Stimulated activated naive B cell treated with anti-CD40 and anti-IgM and Interleukin-4, amounts not matched to agents 10 μg/mL and 1 μg/mL and 100 μg/mL, for 72 hours (primary cell): ENCODE results near the gene TRANK1.

Experiments used
- ATAC-seq, 2 donors: fragments of 150-1000 bp; cut with Tn5 transposase; replicated peaks; 2 replicates each; pipeline ENCODE4 v1.10.0; 2021; ENCODE audit warnings: moderate library complexity in 1 of 2
- DNase-seq: peaks from one replicate; pipeline ENCODE4 v3.0.0; 2021
- H3K27ac Mint-ChIP-seq: one replicate; pipeline ENCODE4 v1.8.0; 2022; ENCODE audit warnings: mild to moderate bottlenecking, mixed read lengths
- H3K27me3 Mint-ChIP-seq, 2 donors: one replicate each; pipeline ENCODE4 v1.8.0; 2022; ENCODE audit warnings: mixed read lengths in 2 of 2
- H3K36me3 Mint-ChIP-seq, 2 donors: one replicate each; pipeline ENCODE4 v1.8.0; 2022; ENCODE audit warnings: mixed read lengths in 2 of 2, mild to moderate bottlenecking in 1 of 2
- H3K4me1 Mint-ChIP-seq, 2 donors: one replicate each; pipeline ENCODE4 v1.8.0; 2022; ENCODE audit warnings: mixed read lengths in 2 of 2, mild to moderate bottlenecking in 1 of 2
- H3K4me3 Mint-ChIP-seq, 2 donors: one replicate each; pipeline ENCODE4 v1.8.0; 2022; ENCODE audit warnings: mild to moderate bottlenecking in 2 of 2, mixed read lengths in 2 of 2, moderate library complexity in 1 of 2
- H3K9me3 Mint-ChIP-seq, 2 donors: one replicate each; pipeline ENCODE4 v1.8.0; 2022; ENCODE audit warnings: mixed read lengths in 2 of 2, mild to moderate bottlenecking in 1 of 2

Gene TRANK1

DNA sequence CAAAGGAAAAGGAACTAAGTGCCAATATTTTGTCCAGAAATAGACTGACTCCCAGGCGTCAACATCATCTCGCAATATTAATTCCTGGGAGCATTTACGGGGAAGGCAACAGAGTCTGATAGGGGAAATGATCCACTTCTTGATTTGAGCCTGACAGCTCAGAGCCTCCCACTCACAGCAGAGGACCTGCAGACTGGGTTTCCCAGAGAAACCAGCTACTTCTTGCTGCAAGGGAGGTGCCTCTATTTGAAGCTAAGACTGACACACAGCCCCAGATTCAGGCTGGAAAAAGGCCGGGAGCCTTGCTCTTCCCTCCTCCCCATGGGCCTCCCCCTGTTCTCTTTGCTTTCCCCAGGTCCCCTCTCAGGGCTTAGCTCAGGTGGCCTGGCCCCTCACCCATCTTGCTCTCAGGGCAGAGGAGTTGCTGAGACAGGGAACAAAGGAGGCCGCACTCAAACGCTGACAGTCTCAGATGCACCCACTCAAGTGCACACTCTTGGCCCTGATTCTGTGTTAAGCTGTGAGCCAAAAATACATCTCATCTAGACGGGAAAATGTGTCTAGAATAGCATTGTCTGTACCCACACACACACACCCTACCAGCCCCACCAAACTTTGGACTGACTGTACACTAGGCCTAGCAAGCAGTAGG, 130.7 kb downstream of the TRANK1 start:
- no peak for ATAC-seq
- no peak for DNase-seq
- Mint-ChIP-seq H3K36me3 (no peaks in the 10 kb centered on the region), H3K27ac (no peak overlapping the region), H3K9me3 (no peaks in the 10 kb centered on the region), H3K4me1 (peaks cover 0 to 2% of the 10 kb centered on the region in 2 donors), H3K4me3 (no peak overlapping the region), H3K27me3 (no peaks in the 10 kb centered on the region)

DNA sequence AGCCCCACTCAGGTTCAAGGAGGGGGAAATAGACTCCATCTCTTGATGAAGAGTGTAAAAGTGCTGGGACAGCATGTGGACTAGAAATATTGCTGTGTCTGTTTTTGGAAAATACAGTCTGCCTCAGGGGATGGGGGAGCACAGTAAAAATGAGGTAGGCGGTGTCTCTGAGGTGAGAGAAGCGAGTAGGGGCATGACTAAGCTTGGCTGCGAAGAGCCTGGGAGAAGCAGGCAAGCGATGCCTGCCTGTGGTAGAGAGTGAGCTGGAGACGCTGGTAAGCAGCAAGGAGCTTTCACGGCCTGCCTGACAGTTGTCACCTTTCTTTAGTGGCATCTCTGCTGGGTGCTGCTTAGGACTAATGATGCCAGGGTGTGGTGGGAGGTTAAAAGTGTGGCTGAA, 131.5 kb downstream of the TRANK1 start:
- H3K36me3 Mint-ChIP-seq: no peaks in the 10 kb centered on the region
- no peak overlapping the region for H3K4me3 Mint-ChIP-seq
- no peaks in the 10 kb centered on the region for H3K9me3 Mint-ChIP-seq
- H3K4me1 Mint-ChIP-seq: peaks cover 0 to 2% of the 10 kb centered on the region in 2 donors
- no peak overlapping the region for H3K27ac Mint-ChIP-seq
- ATAC-seq (no peak), DNase-seq (no peak)
- no peaks in the 10 kb centered on the region for H3K27me3 Mint-ChIP-seq

DNA sequence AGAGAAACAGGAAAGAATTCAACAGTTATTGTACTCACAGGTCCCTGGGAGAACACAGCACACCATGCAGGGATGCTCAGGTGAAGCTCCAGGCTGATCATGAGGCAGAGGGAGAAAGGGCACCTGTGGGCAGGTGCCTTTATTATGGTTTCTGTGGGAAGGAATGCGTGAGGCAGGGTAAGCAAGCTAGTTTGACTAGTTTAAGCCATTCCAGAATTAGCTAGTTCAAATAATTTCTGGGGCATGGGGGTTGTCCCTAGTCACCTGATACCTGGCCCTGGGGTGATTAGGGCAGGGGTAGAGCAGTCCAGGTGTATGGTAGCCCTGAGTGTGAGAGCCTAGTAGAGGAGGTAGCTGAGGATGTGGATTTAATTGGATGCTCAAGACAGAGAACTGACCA, 132.6 kb downstream of the TRANK1 start:
- Mint-ChIP-seq H3K27me3 (no peaks in the 10 kb centered on the region), H3K4me1 (peaks cover 0 to 2% of the 10 kb centered on the region in 2 donors), H3K4me3 (no peak overlapping the region), H3K27ac (no peak overlapping the region), H3K9me3 (no peaks in the 10 kb centered on the region), H3K36me3 (no peaks in the 10 kb centered on the region)
- DNase-seq (no peak), ATAC-seq (no peak)

DNA sequence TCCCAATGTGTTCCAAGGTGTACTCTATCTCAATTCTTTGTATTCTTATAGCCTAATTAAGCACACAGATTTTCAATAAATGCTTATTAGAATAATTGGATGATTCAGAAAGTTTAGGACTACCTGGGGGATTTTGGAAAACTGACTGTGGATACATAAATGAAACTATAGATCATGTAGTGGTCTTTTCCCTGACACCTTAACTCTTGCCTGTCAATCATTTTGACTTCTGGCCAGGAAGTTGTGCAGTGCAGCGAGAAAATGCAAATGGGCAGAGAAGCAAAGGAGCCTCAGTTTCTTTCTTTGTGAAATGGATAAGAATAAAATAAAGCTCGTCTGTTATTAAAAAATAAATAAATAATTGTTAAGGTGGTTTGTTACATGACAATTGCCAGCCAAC, 133.1 kb downstream of the TRANK1 start:
- H3K4me1 Mint-ChIP-seq: peaks cover 0 to 2% of the 10 kb centered on the region in 2 donors
- no peak overlapping the region for H3K27ac Mint-ChIP-seq
- H3K36me3 Mint-ChIP-seq: no peaks in the 10 kb centered on the region
- no peak for ATAC-seq
- H3K27me3 Mint-ChIP-seq: no peaks in the 10 kb centered on the region
- H3K4me3 Mint-ChIP-seq: no peak overlapping the region
- no peak for DNase-seq
- peaks cover 0 to under 1% of the 10 kb centered on the region in 2 donors for H3K9me3 Mint-ChIP-seq

DNA sequence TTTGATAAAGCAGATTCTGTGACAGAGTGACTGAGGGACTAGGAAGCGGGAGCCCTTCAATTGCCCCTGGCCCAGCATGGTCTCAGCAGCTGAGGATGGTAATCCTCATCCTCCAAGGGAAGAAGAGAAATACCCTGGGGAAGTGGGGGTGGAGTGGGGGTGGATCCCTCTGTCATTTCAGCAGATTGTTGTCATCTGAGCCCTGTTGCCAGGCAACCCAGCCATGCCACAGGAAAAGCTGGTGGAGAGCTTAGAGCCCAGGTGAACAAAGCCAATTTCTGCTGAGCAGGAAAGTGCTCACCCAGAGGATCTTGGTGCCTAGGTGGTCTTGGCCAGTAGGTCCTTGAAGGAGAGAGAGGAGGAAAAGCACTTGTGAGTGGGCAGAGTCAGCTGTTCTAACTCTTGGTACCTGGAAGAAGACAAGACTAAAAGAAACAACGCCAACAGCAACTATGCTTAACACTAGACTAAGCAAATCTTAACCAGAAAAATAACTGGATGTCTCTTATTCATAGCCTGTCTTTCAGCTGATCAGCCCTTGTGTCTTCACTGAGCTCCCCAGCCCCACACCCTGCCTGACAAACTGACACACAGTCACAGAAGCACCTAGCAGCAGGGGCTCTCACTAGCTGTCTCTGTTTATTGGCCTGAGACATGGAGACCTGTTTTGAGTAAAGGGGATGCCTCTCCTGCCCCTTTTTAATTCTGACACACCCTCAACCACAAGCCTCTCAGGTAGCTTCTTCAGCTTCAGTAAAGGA, 140.4 kb downstream of the TRANK1 start:
- H3K9me3 Mint-ChIP-seq: peaks cover 2 to 10% of the 10 kb centered on the region in 2 donors
- no peak overlapping the region for H3K27ac Mint-ChIP-seq
- DNase-seq: no peak
- no peaks in the 10 kb centered on the region for H3K36me3 Mint-ChIP-seq
- ATAC-seq: no peak
- no peak overlapping the region for H3K4me3 Mint-ChIP-seq
- peaks cover 6 to 23% of the 10 kb centered on the region in 2 donors for H3K27me3 Mint-ChIP-seq
- H3K4me1 Mint-ChIP-seq: no peaks in the 10 kb centered on the region

DNA sequence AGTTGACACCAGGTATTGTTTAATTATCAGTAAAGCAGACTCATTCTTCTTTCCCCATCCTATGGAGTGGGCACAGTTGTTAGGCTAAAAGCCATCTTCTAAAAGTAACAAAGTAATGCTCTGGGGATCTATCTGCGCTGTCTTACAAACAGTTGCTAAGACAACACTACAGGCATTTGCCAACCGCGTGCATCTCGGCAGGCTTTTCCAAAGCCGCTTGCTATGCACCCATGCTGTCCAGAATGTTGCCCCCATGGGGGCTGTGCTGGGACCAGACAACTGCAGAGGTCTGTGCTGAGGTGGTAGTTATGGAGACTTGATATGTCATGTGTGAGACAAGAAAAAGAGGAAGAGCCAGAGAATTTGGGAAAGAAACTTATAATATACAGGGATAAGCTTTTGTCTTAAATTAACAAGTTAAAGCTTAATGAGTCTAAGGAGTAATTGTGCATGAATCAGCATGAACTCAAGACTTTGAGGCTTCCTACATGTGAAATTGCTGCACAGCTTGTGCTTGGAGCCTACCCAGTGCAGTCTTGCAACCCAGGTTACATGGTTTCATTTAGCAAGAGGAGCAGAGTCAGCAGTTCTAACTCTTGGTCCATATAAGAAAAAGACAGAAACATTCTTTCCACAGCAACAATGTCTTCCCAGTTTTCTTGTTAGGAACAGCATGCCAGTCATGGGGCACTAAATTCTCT, 141.6 kb downstream of the TRANK1 start:
- H3K27me3 Mint-ChIP-seq: peaks cover 6 to 23% of the 10 kb centered on the region in 2 donors
- H3K4me3 Mint-ChIP-seq: no peak overlapping the region
- ATAC-seq: no peak
- H3K27ac Mint-ChIP-seq: no peak overlapping the region
- peaks cover 3 to 10% of the 10 kb centered on the region in 2 donors for H3K9me3 Mint-ChIP-seq
- no peak for DNase-seq
- no peaks in the 10 kb centered on the region for H3K36me3 Mint-ChIP-seq
- no peaks in the 10 kb centered on the region for H3K4me1 Mint-ChIP-seq

DNA sequence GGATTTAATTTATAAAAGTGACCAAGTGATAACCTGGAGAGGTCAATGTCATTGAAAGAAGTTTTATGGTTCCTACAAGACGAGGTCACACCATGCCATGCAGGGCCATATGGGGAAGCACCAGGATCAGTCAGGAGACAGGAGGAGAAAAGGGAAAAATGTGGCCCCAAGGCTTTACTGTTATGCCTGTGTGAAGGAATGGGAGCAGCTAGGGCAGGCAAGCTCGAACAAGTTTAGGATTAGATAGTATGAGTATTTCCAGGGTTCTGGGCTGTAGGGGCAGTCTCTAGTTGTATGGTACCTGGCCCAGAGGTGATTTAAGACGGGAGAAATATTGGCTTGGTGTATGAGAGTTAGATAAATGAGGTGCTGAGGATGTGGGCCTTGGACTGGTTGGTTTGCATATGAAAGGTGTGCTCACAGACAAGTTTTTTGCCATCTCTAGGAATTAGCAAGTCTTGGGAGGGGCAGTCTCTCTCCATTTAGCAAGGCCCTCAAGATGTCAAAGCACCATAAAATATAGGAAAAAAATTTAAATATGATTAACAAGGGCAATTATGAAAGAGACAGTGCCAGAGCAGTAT, 144.2 kb downstream of the TRANK1 start:
- Mint-ChIP-seq H3K4me3 (no peak overlapping the region), H3K27me3 (peaks cover 6 to 17% of the 10 kb centered on the region in 2 donors), H3K9me3 (peaks cover 0 to 2% of the 10 kb centered on the region in 2 donors), H3K4me1 (no peaks in the 10 kb centered on the region), H3K27ac (no peak overlapping the region), H3K36me3 (no peaks in the 10 kb centered on the region)
- ATAC-seq: no peak
- no peak for DNase-seq

DNA sequence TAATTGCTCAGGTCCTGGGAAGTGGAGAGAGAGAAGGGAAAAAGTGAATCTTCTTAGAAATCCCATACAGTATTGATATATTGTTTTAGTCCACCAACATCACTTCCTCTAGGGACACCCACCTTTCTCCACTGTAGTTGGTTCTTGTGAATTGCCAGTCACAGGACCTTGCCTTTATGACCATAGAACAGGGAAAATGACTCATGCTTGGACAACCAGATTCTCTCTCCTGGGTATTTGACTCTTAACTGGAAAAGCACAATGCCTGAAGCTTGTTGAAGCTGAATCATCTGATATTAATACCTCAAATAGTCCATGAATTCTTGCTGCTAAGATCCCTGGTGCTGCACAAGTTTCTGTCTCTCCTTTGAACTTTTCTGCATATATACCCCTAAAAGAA, 148.0 kb downstream of the TRANK1 start:
- H3K4me1 Mint-ChIP-seq: no peaks in the 10 kb centered on the region
- no peaks in the 10 kb centered on the region for H3K36me3 Mint-ChIP-seq
- H3K27ac Mint-ChIP-seq: no peak overlapping the region
- no peak for ATAC-seq
- H3K9me3 Mint-ChIP-seq: peaks cover 0 to 2% of the 10 kb centered on the region in 2 donors
- H3K4me3 Mint-ChIP-seq: no peak overlapping the region
- DNase-seq: no peak
- H3K27me3 Mint-ChIP-seq: peaks cover 6 to 9% of the 10 kb centered on the region in 2 donors

DNA sequence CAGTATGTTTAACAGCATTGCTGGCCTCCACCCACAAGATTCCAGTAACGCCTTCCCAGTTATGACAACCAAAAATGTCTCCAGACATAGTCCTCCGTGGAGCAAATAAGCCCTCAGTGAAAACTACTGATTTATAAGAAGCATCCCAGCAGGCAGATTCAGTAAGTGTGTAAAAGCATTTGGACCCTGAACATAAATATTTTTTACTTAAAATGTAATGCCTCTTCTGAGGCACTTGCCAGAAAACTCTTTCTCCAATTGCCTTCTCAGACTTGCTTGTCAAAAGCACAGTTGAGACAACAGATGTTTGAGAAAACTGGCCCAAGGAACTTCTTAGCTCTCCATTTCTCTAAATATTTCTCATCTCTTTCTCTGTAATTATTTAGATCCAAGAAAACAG, 148.7 kb downstream of the TRANK1 start:
- no peak for ATAC-seq
- no peak overlapping the region for H3K27ac Mint-ChIP-seq
- no peak for DNase-seq
- H3K4me1 Mint-ChIP-seq: no peaks in the 10 kb centered on the region
- no peak overlapping the region for H3K4me3 Mint-ChIP-seq
- H3K36me3 Mint-ChIP-seq: no peaks in the 10 kb centered on the region
- peaks cover 0 to 2% of the 10 kb centered on the region in 2 donors for H3K27me3 Mint-ChIP-seq
- peaks cover 0 to 2% of the 10 kb centered on the region in 2 donors for H3K9me3 Mint-ChIP-seq

DNA sequence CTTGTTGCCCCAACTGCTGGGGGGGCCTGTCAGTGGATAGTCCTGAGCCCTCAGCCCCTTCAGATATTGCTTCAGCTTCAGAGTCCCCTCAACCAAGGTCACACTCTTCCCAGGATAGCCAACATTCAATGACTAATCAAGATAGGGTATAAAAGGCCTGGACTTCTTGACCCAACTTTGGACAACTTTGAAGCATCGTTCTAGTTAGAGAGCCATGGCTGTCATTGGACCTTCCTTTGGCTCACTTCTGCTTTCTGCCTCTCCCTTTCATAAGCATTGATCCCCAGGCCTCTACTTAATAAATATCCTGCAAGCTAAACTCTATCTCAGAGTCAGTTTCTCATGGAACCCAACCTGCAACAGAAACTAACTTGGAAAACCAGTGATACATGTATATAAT, 149.2 kb downstream of the TRANK1 start:
- Mint-ChIP-seq H3K27me3 (peaks cover 2 to 3% of the 10 kb centered on the region in 2 donors), H3K36me3 (no peaks in the 10 kb centered on the region), H3K9me3 (peaks cover 0 to 2% of the 10 kb centered on the region in 2 donors), H3K27ac (no peak overlapping the region), H3K4me1 (no peaks in the 10 kb centered on the region), H3K4me3 (no peak overlapping the region)
- ATAC-seq (no peak), DNase-seq (no peak)

DNA sequence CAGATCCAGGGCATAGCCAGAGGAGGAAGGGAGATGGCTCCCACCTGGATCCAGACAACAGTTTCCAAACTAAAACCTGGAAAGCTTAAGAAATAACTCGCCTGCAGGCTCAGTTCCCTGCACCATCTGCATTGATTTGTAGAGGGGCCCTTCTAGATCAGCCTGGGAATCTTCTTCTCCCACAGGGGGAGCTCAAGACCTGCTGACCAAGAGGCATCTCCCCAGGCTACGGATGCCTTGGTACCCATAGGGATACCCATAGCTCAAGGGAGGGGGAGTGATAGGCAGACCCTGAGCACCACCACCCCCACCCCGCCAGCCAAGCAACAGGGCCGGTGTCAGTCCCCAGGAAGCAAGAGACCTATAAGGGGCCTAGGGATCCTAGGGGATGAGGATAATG, 152.5 kb downstream of the TRANK1 start:
- H3K36me3 Mint-ChIP-seq: no peaks in the 10 kb centered on the region
- H3K4me3 Mint-ChIP-seq: no peak overlapping the region
- H3K27me3 Mint-ChIP-seq: peaks cover 7 to 9% of the 10 kb centered on the region in 2 donors
- H3K27ac Mint-ChIP-seq: no peak overlapping the region
- no peak for DNase-seq
- H3K9me3 Mint-ChIP-seq: no peaks in the 10 kb centered on the region
- no peaks in the 10 kb centered on the region for H3K4me1 Mint-ChIP-seq
- ATAC-seq: peak; percentile 55 to 64

DNA sequence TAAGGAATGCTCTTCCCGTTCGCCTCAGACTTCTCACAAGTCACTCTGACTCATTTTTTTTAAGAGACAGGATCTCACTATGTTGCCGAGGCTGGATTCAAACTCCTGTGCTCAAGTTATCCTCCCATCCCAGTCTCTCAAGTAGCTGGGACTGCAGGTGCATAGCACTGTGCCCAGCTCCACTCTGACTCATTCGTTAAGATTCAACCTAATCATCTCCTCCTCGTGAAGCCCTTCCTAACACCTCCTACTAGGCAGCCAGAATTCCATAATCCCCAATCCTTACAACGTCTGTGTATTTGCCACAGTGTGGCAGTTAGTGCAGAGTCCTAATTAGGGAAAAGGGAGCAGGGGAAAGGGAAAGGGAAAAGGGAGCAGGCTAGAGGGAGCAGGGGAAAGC, 154.1 kb downstream of the TRANK1 start:
- no peaks in the 10 kb centered on the region for H3K36me3 Mint-ChIP-seq
- DNase-seq: no peak
- H3K9me3 Mint-ChIP-seq: no peaks in the 10 kb centered on the region
- no peak for ATAC-seq
- no peaks in the 10 kb centered on the region for H3K4me1 Mint-ChIP-seq
- H3K4me3 Mint-ChIP-seq: no peak overlapping the region
- H3K27me3 Mint-ChIP-seq: peaks cover 7 to 9% of the 10 kb centered on the region in 2 donors
- H3K27ac Mint-ChIP-seq: no peak overlapping the region

DNA sequence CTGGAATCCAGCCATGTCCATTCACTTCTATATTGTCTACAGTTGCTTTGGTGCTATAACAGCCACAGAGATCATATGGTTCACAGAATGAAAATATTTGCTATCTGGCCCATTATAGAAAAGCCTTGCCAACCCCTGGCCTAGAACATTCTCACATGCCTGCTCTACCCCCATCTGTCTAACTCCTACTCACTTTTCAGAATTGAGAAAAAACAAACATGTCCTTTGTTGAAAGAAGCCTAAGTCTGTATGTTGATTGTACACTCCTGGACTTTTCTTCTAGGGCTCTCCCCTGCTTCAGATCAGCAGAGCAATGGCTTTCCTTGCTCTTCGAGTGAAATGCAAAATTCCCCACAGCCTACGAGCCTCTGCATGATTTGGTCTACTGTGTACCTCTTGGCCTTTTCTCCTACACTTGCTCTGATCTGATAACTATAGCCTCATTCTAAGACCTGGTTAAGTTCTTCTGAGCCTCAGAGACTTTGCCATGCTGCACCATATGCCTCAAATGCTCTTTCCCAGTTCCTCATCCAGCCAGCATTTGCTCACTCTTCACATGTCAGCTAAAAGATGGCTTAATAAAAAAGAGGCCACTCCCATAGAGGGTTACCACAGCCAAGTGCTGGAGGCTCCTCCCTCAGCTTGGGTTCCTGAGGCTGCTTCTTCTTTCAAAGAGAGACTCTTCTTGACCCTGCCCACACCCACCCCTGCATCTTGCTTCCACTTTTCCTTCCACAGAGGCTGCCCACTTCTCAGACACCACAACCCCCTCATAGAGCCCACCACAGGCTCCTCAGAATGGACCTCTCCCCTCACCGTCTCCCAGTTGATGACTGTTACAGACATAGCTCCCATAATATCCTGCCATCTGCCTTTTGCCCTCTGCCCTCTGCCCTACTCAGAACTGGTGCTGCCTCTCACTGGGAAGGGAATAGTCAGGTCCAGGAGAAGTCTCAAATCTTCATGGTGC, 157.6 kb downstream of the TRANK1 start:
- peak; percentile 65 to 69 for ATAC-seq
- Mint-ChIP-seq H3K36me3 (no peaks in the 10 kb centered on the region), H3K4me1 (no peaks in the 10 kb centered on the region), H3K4me3 (no peak overlapping the region), H3K27me3 (peaks cover 7 to 15% of the 10 kb centered on the region in 2 donors), H3K27ac (no peak overlapping the region), H3K9me3 (no peaks in the 10 kb centered on the region)
- DNase-seq: no peak
